GM19372 (cell line): ENCODE results near the gene OSBPL7.

Experiments used
- ATAC-seq: cut with Tn5 transposase; IDR thresholded peaks from one replicate; pipeline ENCODE4 v1.9.1; 2021; ENCODE audit warnings: mild to moderate bottlenecking, low read depth, moderate library complexity; ENCODE audit not compliant: unreplicated experiment

OSBPL7 gene

DNA sequence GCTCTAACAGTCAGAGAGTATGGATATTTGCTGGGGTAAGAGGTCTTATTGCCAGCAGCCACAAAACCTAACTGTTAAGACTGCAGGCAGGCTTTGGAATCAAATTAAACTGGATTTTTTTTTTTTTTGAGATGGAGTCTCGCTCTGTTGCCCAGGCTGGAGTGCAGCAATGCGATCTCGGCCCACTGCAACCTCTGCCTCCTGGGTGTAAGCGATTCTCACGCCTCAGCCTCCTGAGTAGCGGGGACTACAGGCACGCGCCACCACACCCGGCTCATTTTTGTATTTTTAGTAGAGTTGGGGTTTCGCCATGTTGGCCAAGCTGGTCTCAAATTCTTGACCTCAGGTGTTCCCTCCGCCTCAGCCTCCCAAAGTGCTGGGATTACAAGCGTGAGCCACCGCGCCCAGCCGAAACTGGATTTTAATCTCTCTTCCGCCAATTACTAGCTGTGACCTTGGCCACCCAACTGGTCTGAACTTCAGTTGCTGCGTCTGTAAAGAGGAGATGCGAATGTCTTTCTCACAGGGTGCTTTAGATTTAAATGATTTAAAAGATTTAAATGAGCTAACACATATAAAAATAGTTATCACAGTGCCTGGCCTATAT lies 8.9 kb upstream of the OSBPL7 start:
- ATAC-seq, result no peak

DNA sequence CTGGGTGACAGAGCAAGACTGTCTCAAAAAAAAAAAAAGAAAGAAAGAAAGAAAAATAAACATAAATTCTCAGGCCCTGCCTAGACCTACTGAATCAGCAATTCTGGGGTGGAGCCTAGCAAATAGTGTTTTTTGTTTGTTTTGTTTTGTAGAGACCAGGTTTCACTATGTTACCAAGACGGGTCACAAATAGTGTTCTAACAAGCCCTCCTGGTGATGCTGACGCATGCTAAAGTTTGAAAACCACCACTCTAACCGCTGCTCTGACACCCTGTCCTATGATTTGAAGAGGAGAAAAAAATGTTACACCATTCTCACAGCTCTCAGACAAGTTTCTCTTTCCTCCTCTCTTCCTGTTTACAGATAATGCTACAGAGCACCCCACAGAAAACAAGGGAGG lies 8.3 kb upstream of the OSBPL7 start:
- no peak for ATAC-seq

DNA sequence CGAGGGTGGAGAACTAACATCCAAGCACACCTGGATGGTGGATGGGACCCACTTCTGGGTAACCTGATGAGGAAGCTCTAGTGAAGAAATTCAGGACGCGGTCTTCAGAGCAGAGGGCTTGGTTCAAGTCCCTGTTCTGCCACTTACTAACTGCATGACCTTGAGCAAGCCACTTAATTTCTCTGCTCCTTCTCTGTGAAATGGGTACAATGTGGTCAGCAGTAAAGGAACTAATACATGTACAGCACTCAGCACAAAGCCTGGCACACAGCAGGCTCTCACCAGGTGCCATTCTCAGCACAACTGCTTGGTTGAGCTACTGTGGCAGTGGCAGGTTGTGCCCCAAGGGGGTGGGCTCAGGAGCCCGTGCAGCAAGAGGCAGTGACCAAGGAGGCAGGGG lies 1.9 kb upstream of the OSBPL7 start:
- no peak for ATAC-seq

DNA sequence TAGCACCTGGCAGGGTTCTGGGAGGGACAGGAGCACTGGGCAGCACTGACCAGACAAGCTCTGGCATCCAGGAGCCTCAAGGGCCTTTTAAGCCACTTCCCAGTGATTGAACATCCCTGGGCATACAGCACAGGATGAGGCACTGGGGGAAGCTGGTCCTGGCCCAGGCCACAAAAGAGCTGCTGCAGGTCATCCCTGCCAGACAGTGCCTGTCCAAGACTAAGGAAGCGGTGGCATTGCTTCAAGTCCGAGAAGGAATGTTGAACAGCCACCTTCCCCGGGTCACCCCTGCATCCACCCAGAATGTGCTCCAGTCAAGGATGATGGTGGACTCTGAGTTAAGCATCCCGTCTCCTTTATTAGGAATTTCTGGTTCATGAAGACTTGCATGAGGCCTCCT lies 1.2 kb upstream of the OSBPL7 start:
- no peak for ATAC-seq

DNA sequence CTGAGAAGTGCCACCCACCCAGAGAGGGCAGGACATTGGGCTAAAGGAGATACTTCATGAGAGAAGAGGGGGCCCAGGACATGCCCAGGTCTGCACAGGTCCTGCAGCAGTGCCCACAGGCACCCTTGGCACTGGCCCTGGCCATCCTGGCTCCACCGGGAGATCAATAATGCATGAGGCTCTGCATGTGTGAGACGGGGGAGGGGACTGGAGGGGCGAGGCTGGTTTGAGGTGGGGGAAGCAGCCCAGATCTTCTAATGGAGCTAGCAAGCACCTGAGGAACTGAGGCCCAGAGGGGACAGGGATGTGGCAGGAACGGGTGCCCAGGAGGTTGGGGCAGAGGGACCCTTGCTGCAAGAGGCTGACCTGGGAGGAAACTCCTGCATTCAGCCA lies 567 bp downstream of the OSBPL7 start:
- no peak for ATAC-seq

DNA sequence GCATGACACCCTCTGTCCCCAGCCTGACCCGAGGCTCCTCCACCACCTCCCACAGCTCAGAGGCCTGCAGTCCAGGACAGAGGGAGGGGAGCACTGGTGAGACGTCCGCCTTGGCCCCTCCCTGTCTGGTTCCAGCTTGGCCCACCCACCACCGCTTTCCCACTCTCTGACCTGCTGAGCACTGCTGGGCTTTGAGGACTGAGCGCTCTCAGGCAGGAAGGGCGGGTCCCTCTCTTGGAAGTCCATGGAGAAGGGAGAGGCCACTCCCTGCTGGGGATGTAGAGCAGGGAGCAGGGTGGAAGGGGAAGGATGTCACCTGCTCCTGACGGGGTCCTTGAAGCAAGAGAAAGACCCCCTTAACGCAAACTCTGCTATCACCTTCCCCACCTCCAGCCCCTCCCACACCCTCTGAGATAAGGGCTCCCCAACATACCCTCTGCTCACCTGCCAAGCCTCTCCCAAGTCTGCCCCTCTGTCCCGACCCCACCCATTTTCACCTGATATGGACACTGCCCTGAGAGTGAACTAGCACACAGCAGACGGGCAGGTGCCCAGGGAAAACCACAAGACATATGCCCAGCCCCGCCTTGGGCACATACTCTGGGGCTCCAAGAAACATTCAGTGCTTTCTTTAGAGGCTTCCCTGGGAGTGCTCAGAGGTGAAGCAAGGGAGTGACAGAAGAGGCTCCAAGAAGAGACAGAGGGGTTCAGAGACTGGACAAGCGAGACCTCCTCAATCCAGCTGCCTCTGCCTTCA lies 1.4 kb downstream of the OSBPL7 start:
- ATAC-seq, result no peak

DNA sequence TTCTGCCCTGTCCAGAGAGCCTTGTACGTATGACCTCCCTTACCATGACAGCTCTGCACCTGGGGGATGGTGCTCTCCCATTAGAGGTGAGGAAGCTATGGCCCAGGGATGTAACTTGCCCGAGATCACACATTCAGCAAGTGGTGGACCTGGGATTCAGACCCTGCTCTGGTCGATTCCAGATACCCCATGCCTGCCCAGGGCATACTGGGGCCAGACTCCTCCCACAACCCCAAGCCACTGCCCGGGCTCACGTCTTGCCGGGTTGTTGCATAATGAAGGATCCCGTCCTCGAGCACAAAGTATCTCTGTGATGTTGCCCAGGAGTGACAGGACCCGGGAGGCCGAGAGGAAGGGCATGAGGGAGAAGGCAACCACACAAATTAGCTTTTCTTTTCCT lies 2.1 kb downstream of the OSBPL7 start:
- ATAC-seq, result no peak

DNA sequence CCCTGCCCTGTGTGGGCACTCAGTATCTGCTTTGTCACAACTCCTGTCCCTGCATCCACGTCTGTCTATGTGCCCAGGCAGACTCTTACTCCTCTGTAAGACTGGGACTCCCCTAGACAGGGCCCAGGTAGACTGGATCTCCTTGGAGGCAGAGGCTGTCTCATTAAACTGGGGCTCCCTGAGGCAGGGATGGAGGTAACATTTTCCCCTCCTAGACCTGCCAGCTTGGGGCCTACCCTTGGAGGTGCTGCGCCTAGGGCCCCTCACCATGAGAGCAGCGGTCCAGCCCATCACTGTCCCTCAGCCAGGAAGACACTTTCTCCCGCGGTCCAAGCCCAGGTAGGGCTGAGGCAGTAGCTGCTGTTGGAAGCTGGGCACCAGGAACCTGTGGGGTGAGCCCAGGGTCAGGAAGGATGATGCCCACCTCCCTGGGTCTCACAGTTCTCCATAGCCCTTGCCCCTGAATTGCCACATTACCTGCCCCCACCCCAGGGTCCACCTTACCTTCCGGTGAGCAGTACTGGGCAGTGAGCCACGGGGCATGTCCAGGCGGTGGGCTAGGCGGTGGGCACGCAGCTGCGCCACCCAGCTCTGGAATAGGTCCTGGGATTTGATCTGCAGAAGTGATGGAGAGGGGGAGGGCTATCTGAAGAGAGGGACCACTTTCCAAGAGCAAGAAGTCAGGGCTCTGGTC lies 3.4 kb downstream of the OSBPL7 start:
- no peak for ATAC-seq

DNA sequence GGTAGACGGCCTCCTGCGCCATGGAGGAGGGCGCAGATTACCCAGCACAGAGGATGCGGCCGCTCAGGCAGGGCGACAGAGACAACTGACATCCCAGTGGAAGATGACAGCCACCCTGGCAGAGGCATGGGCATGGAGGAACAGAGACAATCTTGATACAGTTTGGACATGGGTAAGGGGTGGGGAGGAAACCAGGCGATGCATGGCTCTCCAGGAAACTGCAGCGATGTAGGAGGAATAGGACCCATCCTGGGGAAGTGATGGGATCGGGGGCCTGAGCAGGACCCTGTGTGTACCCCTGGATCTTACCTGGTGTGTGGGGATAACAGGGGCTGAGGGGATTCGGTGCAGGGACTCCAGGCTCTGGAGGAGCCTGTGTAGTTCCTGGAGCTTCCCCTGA lies 4.6 kb downstream of the OSBPL7 start:
- no peak for ATAC-seq

DNA sequence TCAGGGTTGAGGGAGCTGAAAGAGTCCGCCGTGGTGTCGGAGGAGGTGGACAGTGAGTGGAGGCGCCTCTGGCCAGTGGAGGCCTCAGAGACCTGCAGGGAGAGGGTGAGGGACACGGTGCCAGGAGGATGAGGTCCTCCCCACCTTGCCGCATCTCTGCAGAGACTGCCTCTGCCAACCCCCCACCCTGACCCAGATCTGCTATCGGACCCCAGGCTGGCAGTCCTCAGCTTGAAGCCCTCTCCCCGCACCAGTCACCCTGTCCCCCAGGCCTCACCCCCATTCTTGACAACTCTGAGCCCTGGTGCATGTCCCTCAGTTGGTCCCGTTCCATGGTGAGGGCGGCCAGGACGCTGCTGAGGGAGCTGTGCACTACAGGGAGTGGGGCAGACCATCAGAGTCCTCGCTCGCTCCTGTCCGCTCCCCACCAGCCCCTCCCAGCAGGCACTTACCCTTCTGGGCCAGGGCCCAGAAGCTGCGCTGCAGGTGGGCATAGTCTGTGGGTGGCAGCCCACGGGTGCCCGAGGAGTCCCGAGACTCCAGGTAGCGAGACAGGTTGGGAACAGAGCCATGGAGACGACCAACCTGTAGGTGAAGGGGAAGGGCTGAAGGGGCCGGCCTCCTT lies 5.4 kb downstream of the OSBPL7 start:
- ATAC-seq, result no peak

DNA sequence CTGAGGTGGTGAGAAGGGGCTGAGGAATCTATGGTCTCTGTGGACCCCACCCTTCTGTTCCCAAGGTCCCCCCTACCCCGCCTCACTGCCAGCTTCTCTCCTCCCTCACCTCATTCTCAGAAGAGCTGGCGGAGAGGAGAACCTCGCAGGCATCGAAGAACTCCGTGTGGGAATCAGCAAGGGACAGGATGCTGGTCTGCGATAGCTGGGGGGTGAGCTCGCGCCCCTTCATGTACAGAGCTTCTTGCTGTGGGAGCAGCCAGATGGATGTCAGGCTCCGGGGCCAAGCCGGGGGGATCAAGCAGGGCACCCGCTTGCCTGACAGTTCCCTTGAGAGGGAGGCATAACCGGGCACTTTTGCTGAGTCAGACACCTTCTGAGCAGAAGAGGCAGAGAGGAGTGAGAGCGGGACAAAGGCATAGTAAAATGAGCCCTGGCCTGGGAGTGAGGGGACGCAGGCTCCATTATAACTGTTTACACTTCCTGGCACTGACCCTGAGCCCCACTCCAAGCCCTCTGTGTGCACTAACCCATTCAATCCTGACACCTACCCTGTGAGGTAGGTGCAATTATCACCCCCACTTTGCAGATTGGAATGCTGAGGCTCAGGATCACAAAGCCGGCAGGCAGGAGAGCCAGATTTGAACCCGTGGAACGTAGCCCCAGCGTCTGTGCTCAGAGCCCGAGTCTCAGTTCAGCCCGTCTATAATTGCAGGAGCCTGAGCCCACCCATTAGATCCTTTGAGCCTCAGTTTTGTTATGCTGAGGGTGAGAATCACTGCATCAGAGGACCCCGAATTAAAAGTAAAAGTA lies 6.3 kb downstream of the OSBPL7 start:
- no peak for ATAC-seq

DNA sequence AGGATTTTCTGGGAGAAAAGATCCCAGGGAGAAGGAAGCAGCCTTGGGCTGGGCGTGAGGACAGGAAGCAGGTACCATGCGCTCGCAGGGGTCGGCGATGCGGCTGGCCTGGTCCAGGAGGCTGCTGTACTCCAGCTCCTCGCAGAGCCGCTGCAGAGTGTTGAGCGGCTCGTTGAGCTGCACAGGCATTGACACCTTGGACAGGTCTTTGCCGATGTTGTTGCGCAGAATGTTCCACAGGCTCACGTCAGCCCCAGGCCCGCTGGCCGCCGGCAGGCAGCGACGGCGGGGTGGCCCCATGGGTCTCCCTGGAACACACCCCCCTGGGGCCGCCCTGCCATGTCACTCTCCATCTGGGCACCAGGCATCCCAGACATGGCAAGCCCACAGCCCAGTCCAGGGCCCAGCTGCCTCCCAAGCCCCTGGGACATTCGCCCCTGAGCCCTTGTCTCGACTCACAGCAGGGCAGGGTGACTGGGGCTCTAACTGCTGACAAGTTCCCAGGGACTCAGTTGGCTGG lies 8.0 kb downstream of the OSBPL7 start:
- ATAC-seq, result no peak

DNA sequence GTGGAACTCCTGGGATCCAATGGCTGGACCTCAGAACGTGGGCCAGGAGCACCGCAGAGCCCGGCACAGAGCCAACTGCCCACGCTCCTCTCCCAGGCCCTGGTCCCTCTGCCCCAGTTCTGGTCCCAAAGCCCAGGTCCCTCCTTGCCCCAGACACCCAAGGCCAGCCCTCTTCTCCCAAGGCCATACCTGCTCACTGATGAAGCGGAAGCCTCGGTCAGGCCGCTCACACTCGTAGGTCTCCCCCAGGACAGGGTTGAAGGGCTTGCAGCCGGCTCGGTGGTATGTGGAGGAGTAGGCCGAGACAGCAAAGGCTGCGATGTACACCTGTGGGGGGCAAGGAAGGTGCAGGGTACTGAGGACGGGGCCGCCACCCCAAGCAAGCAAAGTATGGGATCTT lies 8.5 kb downstream of the OSBPL7 start:
- ATAC-seq, result no peak

DNA sequence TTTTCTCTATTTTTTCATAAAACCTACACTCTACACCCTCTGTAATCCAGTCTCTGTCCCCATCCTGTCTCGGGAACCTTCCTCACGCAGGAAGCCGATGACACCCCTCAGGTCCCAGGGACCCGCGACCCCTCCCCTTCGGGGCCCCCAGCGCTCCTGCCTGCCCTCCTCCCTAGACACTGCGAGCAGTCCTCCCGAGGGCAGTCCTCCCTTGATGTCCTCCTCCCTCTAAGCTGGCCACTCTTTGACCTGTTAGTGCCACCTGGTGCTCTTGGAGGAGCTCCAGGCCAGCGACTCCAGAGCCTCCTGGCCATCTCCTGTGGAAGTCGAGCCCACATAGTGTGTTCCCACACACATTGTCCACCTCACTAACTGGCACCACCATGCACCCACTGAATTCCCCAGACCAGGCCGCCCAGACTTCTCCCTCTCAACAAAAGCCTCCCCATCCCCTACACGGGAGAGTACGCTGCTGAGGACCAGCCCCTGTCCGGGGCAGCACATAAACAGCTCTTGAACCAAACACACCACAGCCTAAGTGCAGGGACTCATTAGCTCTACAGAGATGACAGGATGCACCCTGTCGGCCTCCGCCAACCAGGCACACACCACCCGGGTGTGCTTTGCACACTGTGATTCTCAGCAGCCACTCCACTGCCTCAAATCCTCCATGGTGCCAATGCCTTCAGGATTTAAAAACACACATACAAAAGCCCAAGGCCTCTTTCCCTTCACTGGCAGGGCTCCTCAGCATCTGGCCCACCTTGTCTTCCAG lies 9.3 kb downstream of the OSBPL7 start:
- ATAC-seq, result no peak

DNA sequence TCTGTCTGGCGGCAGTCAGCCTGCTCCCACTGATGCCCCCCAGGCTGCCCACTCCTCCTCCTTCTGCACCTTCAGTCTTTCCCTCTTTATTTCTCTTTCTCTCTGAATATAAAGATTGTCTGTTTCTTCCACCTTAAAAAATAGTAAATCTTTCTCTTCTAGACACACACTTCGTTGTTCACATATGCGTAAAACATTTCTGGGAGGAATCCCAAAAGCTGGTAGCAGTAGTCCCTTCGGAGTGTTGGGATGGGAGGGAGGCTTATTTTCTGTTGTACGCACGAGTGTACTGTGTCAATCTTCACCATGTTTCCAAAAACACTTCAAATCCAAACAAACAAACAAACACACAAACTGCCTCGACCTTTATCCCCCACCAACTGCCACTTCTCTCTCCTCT lies 9.9 kb downstream of the OSBPL7 start:
- no peak for ATAC-seq

DNA sequence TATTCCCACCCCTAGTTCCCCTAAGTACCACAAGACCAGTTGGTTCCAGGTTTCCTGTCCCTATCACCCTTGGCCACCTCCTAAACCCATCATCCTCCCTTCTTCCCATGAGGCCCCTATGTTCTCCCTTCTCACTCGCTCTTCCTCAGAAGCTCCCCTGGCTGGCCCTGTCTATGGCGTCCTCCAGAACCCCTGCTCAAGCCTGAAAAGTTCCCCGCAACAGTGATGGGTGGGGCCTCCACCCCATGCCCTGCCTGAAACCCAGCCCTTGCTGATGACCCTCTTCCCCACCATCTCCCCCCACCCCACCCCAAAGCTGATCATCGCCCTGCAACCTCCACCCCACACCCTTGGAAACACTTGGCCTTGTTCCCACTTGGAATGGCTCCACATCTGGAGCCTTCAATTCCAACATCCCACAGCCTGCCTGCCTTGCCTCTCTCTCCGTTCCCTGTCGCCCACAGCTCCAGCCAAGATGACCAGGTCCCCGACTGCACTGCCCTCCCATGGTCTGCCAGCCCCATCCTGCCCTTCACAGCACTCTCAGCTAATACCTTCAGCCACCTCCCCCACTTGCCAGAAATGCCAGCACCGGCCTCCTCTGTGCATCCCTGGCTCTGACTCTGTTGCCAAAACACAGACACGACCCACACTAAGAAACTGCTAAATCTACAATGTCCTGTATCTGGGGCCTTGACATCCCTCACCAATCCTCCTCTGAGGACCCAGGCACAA lies 10.5 kb downstream of the OSBPL7 start:
- ATAC-seq, result no peak

DNA sequence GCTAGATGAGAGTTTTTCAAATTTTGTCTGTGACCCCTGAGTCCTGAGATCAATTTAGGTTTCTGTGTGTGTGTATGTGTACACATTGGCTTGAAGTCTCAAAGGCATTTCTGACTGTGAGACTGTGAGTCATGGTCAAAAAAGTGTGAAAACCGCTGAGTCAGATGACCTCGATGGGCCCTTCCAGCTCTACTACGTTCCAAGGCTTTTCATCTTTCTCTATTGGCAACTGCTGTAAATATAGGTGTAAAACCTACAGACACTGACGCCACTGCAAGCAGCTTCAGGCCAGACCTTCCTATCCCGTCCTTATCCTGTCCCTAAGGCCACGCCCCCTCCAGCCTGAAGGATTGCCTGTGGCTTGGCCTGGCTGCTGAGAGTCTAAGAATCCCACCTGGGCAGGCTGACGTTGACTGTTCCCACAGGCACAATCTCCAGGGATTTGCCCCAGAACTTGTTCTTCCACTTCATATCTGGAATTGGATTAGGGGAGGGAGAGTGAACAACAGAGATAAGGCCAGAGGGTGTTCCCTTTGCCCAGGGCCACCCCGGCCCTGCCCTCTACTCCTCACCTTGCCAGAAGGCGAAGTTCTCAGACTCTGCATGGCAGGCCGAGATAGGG lies 11.3 kb downstream of the OSBPL7 start:
- ATAC-seq, result no peak

DNA sequence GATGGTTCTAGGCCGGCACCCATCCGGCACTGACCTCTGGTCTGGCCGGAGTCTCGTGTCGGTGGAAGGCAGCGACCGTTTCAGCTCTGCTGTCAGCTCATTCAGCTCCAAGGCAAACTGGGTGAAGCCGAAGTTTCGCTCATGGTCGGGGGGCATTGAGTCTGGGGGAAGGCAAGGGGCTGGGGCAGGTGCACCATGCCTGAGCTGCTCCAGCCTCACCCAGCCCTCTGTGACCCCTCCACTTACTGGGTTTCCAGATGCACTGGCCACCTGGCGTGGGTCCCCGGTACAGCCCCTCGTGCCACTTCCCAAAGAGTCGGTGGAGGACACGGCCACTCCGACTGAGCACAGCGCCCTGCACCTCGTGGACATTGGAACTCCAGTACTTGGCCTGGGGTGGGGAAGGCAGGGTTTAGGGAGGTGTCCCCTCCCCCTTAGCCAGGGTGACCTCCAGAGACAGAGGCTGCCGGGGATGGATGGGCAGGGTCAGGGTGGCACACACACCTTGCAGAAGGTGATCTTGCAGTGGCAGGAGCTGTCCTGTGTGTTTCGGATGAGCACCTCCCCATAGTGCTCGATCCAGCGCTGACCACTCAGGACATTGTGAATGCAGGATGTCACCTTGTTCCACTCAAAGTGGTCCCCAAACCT lies 12.6 kb downstream of the OSBPL7 start:
- ATAC-seq, result no peak
